ENCODE measurements around the gene NODAL. TPM values are rescaled to one million over a fixed set of nuclear protein-coding genes. Genes with fewer than 3 reads are reported as not detected.

The NODAL gene
- total and polyA plus RNA-seq, 5 donors from 2014 or later = 0.09 to 0.22 (median 0.17) TPM; not detected in 2

DNA sequence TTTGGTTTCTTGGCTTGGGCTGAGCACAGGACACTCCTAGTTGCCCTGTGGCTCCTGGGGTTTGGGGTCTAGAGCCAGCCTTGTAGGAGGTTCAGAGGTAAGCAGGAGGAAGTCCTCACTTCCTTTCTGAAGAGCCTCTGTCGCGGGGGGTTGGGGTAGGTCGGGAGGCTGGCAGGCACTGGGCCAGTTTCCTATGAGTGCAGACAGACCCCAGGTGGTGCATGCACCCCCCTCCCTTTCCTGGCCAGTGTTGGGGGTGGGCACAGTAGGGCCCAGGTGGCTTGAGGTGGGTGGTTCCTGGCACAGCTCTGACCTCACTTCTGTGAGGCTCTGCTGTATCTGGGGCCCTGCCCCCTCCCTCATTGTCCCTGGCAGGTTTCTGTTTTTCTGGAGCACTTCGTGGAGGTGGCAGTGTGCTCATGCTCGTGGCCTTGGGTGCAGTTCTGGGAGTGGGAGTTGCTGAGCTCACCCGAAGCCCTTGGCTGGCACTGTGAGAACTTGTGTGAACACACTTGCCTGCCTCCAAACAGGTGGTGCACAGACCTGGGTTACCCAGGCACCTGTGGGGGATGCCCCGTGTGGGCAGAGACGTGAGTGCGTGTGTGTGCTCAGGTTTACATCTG, 38.9 kb upstream of the NODAL start:
- H3K27ac ChIP-seq (ENCODE audit: insufficient read depth, low read length, poor library complexity, severe bottlenecking) = no peak overlapping the region
- DNase-seq (peak in 1 of 3 donors; percentile 45), ATAC-seq (ENCODE audit: low read depth in 2 of 2) (peak in 1 of 2 donors; percentile 22)
- no peaks in the 10 kb centered on the region for H3K36me3 ChIP-seq (ENCODE audit: control insufficient read depth, insufficient read depth, low read length)
- Mint-ChIP-seq H3K4me1 (peaks cover 7 to 53% (median 26%) of the 10 kb centered on the region in 4 donors), H3K4me3 (peak overlapping the region; percentile 47 to 87 (median 73)), H3K27me3 (peaks cover 23% of the 10 kb centered on the region), H3K9me3 (no peaks in the 10 kb centered on the region), H3K27ac (peak overlapping the region in 1 of 3 donors; percentile 48), H3K36me3 (no peaks in the 10 kb centered on the region)
- no peaks in the 10 kb centered on the region for H3K27me3 ChIP-seq (ENCODE audit: control insufficient read depth, insufficient read depth, low read length)
- H3K4me1 ChIP-seq (ENCODE audit: control insufficient read depth, insufficient read depth, low read length, poor library complexity, severe bottlenecking) = peaks cover 45% of the 10 kb centered on the region
- no peaks in the 10 kb centered on the region for H3K9me3 ChIP-seq (ENCODE audit: control insufficient read depth in 2 of 2, low read length in 2 of 2)
- H3K4me3 ChIP-seq (ENCODE audit: low read depth, low read length) = no peak overlapping the region

DNA sequence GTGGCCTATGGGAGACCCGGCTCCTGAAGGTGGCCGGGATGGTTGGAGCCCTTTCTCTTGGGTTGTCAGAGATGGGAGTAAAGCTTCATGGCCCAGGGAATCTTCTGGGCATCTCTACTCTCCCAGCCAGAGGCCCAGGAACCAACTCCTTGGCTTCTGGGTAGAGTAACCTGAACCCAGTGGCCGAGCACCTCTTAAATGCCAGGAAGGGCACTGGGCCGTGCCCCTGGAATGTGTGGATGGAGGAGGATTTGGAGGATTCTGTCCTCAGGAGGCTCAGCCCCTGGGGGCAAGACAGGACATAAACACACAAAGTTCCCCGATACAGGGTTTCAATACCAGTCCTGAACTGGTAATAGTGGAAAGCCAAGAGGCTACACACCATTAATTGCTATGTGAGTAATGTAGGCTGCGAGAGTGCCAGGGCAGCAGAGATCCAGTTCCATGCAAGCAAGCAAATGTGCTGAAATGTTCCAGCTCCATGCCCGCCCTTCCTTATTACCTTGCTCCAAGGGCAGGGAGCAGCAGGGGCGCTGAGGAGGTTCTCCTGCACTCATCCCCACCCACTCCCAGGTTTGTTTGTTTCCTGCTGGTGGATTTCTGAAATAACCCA, 38.3 kb upstream of the NODAL start:
- peaks cover 45% of the 10 kb centered on the region for H3K4me1 ChIP-seq (ENCODE audit: control insufficient read depth, insufficient read depth, low read length, poor library complexity, severe bottlenecking)
- H3K4me3 ChIP-seq (ENCODE audit: low read depth, low read length) = no peak overlapping the region
- Mint-ChIP-seq H3K36me3 (no peaks in the 10 kb centered on the region), H3K4me1 (peaks cover 7 to 57% (median 26%) of the 10 kb centered on the region in 4 donors), H3K4me3 (peak overlapping the region; percentile 51 to 87 (median 73)), H3K9me3 (no peaks in the 10 kb centered on the region), H3K27me3 (peaks cover 28% of the 10 kb centered on the region), H3K27ac (peak overlapping the region in 1 of 3 donors; percentile 48)
- no peak overlapping the region for H3K27ac ChIP-seq (ENCODE audit: insufficient read depth, low read length, poor library complexity, severe bottlenecking)
- DNase-seq (no peak), ATAC-seq (ENCODE audit: low read depth in 2 of 2) (no peak)
- no peaks in the 10 kb centered on the region for H3K9me3 ChIP-seq (ENCODE audit: control insufficient read depth in 2 of 2, low read length in 2 of 2)
- H3K36me3 ChIP-seq (ENCODE audit: control insufficient read depth, insufficient read depth, low read length) = no peaks in the 10 kb centered on the region
- H3K27me3 ChIP-seq (ENCODE audit: control insufficient read depth, insufficient read depth, low read length) = peaks cover 2% of the 10 kb centered on the region

DNA sequence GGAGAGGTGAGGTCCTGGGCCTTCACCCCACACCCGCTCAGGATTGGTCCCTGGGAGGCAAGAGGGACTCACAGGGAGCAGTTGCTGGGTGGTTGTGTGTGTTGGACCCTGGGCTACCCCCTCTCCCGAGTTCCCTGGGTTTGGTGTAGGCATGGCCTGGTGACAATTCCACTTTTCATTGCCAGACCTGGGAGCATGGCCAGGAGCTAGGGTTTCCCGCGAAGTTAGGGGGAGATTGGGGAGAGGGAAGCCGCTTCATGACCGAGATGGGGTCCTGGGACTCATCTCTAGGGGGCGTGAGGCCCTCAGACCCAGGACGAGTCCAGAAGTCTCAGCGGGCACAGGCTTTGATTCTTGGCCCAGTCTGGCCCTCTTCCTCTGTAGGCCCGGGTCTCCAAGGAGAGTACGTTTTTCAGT, 37.7 kb upstream of the NODAL start:
- H3K9me3 Mint-ChIP-seq = no peaks in the 10 kb centered on the region
- H3K4me1 ChIP-seq (ENCODE audit: control insufficient read depth, insufficient read depth, low read length, poor library complexity, severe bottlenecking) = peaks cover 45% of the 10 kb centered on the region
- H3K36me3 Mint-ChIP-seq = no peaks in the 10 kb centered on the region
- no peak overlapping the region for H3K27ac ChIP-seq (ENCODE audit: insufficient read depth, low read length, poor library complexity, severe bottlenecking)
- peak overlapping the region; percentile 51 to 87 (median 73) for H3K4me3 Mint-ChIP-seq
- no peaks in the 10 kb centered on the region for H3K9me3 ChIP-seq (ENCODE audit: control insufficient read depth in 2 of 2, low read length in 2 of 2)
- peaks cover 28% of the 10 kb centered on the region for H3K27me3 Mint-ChIP-seq
- peaks cover 7 to 57% (median 26%) of the 10 kb centered on the region in 4 donors for H3K4me1 Mint-ChIP-seq
- no peaks in the 10 kb centered on the region for H3K36me3 ChIP-seq (ENCODE audit: control insufficient read depth, insufficient read depth, low read length)
- peak overlapping the region in 1 of 3 donors; percentile 38 for H3K27ac Mint-ChIP-seq
- DNase-seq = no peak
- no peak overlapping the region for H3K4me3 ChIP-seq (ENCODE audit: low read depth, low read length)
- H3K27me3 ChIP-seq (ENCODE audit: control insufficient read depth, insufficient read depth, low read length) = peaks cover 2% of the 10 kb centered on the region
- ATAC-seq (ENCODE audit: low read depth in 2 of 2) = no peak

DNA sequence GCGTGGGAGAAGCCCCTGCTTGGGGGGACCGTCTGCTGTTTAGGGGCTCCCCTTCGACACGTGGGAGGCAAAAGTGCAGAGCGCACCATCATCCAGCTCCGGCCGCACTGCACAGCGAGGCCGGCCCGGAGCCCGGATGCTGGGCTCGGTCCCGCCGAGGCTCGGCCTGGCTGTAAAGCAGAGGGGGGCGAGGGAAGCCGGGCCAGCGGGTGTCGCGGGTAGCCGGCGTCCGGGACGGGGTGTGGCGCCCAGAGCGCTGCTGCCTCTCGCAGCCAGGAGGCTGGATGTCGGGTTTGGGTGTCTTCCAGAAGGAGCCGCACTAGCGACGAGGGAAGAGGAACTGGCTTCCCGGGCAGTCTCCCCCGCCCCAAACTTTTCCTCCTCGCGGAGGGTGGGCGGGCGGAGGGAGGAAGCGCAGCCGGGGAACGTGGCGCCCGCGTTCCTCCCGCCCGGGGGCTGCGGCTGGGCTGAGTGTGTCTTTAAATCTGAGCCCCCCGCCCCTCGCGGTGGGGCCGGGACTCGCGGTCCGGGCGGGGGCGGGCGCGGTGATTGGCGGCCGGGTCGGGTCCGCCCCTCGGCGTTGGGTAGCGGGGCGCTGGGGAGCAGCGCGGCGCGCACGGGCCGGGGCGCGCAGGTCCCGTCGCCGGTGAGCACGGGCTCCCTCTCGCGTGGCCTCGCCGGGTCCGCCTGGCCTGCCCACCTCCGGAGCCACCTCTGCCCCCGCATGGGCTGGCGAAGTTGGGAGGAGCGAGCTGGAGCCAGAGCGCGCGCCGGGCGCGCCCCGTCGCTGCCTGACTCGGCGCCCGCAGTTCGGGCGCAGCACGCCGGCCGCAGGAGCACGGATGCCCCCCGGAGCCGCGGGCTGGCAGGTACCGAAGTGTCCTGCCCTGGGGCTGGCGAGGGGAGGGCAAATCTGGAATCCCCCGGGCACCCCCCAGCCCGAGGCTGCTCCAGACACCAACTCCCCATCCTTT, 37.0 kb upstream of the NODAL start, which contains the start of gene PALD1:
TSS of gene PALD1 (plus strand) at position 577 of the 974 bp plus-strand sequence. CDS start 47,185 bp downstream, outside the sequence.
- Mint-ChIP-seq H3K27me3 (peaks cover 28% of the 10 kb centered on the region), H3K4me3 (peak within 1 kb of the TSS; percentile 71 to 87 (median 82)), H3K4me1 (peaks cover 7 to 57% (median 26%) of the 10 kb centered on the region in 4 donors), H3K9me3 (no peaks in the 10 kb centered on the region), H3K27ac (peak within 1 kb of the TSS; percentile 38 to 55 (median 52)), H3K36me3 (no peaks in the 10 kb centered on the region)
- ATAC-seq (ENCODE audit: low read depth in 2 of 2) (peak in 1 of 2 donors; percentile 7), DNase-seq (peak in 2 of 3 donors; percentile 21 to 22)
- Histone ChIP-seq H3K36me3 (ENCODE audit: control insufficient read depth, insufficient read depth, low read length) (no peaks in the 10 kb centered on the region), H3K27ac (ENCODE audit: insufficient read depth, low read length, poor library complexity, severe bottlenecking) (no peak within 1 kb of the TSS), H3K4me3 (ENCODE audit: low read depth, low read length) (no peak within 1 kb of the TSS), H3K4me1 (ENCODE audit: control insufficient read depth, insufficient read depth, low read length, poor library complexity, severe bottlenecking) (peaks cover 45% of the 10 kb centered on the region), H3K27me3 (ENCODE audit: control insufficient read depth, insufficient read depth, low read length) (peaks cover 2% of the 10 kb centered on the region), H3K9me3 (ENCODE audit: control insufficient read depth in 2 of 2, low read length in 2 of 2) (no peaks in the 10 kb centered on the region)

DNA sequence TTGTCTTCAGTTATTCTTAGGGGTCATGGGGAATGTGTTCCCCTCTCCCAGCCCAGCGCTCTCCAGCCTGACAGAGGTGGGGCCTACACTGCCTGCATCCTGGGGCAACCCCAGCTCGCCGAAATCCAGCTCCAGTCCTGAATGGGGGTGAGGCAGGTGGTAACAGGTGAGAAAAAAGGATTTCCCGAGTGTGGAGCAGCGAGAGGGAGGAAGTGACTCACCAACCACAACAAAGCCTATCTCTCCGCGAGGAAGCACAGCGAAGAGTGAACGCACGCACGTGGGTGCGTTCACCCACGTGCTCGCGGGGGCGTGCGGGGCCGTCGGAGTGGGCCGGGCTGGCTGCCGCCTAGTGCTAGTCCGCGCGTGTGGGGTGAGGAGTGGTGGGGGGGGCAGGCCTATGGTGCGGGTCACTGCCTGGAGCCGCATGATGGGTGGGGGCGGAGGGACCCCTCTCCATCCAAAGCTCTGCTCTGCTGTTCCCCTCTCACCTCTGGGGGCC, 36.2 kb upstream of the NODAL start:
- peak overlapping the region in 2 of 3 donors; percentile 52 to 55 for H3K27ac Mint-ChIP-seq

DNA sequence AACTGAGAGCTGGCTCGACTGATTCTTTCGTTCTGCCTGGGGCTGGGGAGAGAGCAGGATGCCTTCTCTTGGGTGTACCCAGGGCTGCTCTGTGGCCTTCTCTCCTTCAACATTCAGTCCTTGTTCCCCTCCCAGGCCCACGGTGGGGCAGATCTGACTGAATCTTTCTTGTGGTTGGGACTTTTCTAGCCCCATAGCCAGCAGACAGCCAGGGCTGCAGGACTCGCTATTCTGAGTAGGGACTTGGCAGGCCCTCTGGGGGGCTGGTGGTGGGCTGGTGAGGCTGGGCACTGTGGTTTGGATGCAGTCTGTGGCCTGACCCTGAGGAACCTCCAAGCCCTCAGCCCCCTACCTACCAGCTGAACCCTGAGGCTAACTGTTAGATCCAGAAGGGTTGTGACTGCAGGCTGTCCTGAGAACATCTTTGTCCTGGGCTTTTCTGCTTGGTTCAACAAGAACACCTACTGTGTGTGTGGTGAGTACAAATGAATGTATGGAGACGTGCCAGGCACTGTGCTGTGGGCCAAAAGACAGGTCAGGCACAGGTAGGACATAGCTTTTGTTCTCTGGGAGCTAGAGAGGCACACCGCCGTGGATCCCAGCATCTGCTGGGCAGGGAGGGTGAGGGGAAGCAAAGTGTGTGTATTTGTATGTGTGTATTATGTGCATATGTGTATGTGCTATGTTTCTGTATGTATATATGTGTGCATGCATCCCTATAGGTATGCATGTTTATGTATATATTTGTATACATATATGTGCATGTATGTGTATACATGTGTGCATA, 35.0 kb upstream of the NODAL start:
- H3K4me1 Mint-ChIP-seq = peaks cover 7 to 49% (median 26%) of the 10 kb centered on the region in 4 donors
- no peaks in the 10 kb centered on the region for H3K9me3 ChIP-seq (ENCODE audit: control insufficient read depth in 2 of 2, low read length in 2 of 2)
- H3K27me3 Mint-ChIP-seq = peaks cover 28% of the 10 kb centered on the region
- no peak overlapping the region for H3K4me3 ChIP-seq (ENCODE audit: low read depth, low read length)
- H3K27ac ChIP-seq (ENCODE audit: insufficient read depth, low read length, poor library complexity, severe bottlenecking) = no peak overlapping the region
- no peaks in the 10 kb centered on the region for H3K36me3 ChIP-seq (ENCODE audit: control insufficient read depth, insufficient read depth, low read length)
- ATAC-seq (ENCODE audit: low read depth in 2 of 2) (no peak), DNase-seq (no peak)
- peaks cover 2% of the 10 kb centered on the region for H3K27me3 ChIP-seq (ENCODE audit: control insufficient read depth, insufficient read depth, low read length)
- peaks cover 45% of the 10 kb centered on the region for H3K4me1 ChIP-seq (ENCODE audit: control insufficient read depth, insufficient read depth, low read length, poor library complexity, severe bottlenecking)
- H3K36me3 Mint-ChIP-seq = no peaks in the 10 kb centered on the region
- no peaks in the 10 kb centered on the region for H3K9me3 Mint-ChIP-seq
- peak overlapping the region in 2 of 3 donors; percentile 26 to 52 for H3K27ac Mint-ChIP-seq
- peak overlapping the region in 3 of 4 donors; percentile 59 to 71 (median 61) for H3K4me3 Mint-ChIP-seq

More for the DNA sequence above, 36.2 kb upstream of the NODAL start:
- no peak overlapping the region for H3K27ac ChIP-seq (ENCODE audit: insufficient read depth, low read length, poor library complexity, severe bottlenecking)
- H3K4me1 ChIP-seq (ENCODE audit: control insufficient read depth, insufficient read depth, low read length, poor library complexity, severe bottlenecking) = peaks cover 45% of the 10 kb centered on the region
- Mint-ChIP-seq H3K27me3 (peaks cover 28% of the 10 kb centered on the region), H3K9me3 (no peaks in the 10 kb centered on the region), H3K4me1 (peaks cover 7 to 55% (median 26%) of the 10 kb centered on the region in 4 donors), H3K36me3 (no peaks in the 10 kb centered on the region), H3K4me3 (peak overlapping the region; percentile 61 to 84 (median 76))
- no peaks in the 10 kb centered on the region for H3K36me3 ChIP-seq (ENCODE audit: control insufficient read depth, insufficient read depth, low read length)
- H3K27me3 ChIP-seq (ENCODE audit: control insufficient read depth, insufficient read depth, low read length) = peaks cover 2% of the 10 kb centered on the region
- no peak overlapping the region for H3K4me3 ChIP-seq (ENCODE audit: low read depth, low read length)
- peak; percentile 57 to 86 (median 66) for DNase-seq
- no peaks in the 10 kb centered on the region for H3K9me3 ChIP-seq (ENCODE audit: control insufficient read depth in 2 of 2, low read length in 2 of 2)
- peak; percentile 85 to 86 for ATAC-seq (ENCODE audit: low read depth in 2 of 2)
